Left lung (tissue), 10 donors: Measurements from ENCODE around the gene OSBPL5. TPM values are rescaled to one million over a fixed set of nuclear protein-coding genes. Genes with fewer than 3 reads are reported as not detected.

ENCODE experiments used
- ATAC-seq: fragments of 200-7000 bp; cut with Tn5 transposase; one replicate; pipeline ENCODE4 v1.9.1; 2020; ENCODE audit warnings: moderate library complexity
- DNase-seq, 4 donors: peaks; one replicate each; pipeline ENCODE4 v3.0.0-alpha.2; 2013 to 2020
- H3K27ac ChIP-seq, 2 donors: fragments of 200-600 bp; sonication (generic) in 1 of 2; one replicate each; pipeline versions ENCODE4 v1.5.0 to v1.8.0; 2020 to 2021
- H3K27me3 ChIP-seq, 2 donors: fragments of 200-600 bp; sonication (generic) in 1 of 2; one replicate each; pipeline versions ENCODE4 v1.5.0 to v1.8.0; 2020 to 2021
- H3K36me3 ChIP-seq, 2 donors: fragments of 200-600 bp; sonication (generic) in 1 of 2; one replicate each; pipeline versions ENCODE4 v1.5.0 to v1.8.0; 2020 to 2021
- H3K4me1 ChIP-seq, 2 donors: fragments of 200-600 bp; one replicate each; pipeline ENCODE4 v1.8.0; 2021
- H3K4me3 ChIP-seq, 2 donors: fragments of 200-600 bp; sonication (generic) in 1 of 2; one replicate each; pipeline versions ENCODE4 v1.5.0 to v1.8.0; 2020 to 2021; ENCODE audit warnings: mild to moderate bottlenecking in 1 of 2
- H3K9me3 ChIP-seq, 2 donors: fragments of 200-600 bp; sonication (generic) in 1 of 2; one replicate each; pipeline versions ENCODE4 v1.5.0 to v1.8.0; 2020 to 2021
- CTCF ChIP-seq, 2 donors: fragments of 200-600 bp; sonication (generic) in 1 of 2; IDR thresholded peaks; one replicate each; pipeline versions ENCODE4 v1.5.0 to v1.8.0; 2021; ENCODE audit warnings: antibody characterized with exemption in 2 of 2
- intact Hi-C, 2 donors: fragments of 100-400 bp; cut with DNase I; formaldehyde crosslinking; loops; one replicate each; pipeline versions ENCODE4 v1.11.2 to v1.14.2; 2022
- polyA plus RNA-seq, 6 donors: library from polyadenylated mRNA; unstranded; fragments of 120-200 nt; gene quantifications; one replicate each; pipeline ENCODE4 v1.2.1, GENCODE V29; 2013; ENCODE audit not compliant: insufficient read length in 6 of 6
- total RNA-seq, 2 donors: library from RNA; stranded (reverse); fragmentation: NEBNext Ultra II Directional; extraction: Animal tissue kit (Norgen Biotek cat#: 25700); gene quantifications; one replicate each; pipeline ENCODE4 v1.2.1, GENCODE V29; 2021
- donor health status: DM: no; HTN: yes; CAD: no.
- donor health status: DM: no; HTN: no; CAD: no.

Gene OSBPL5
- total and polyA plus RNA-seq, 8 donors: 19.5 to 39.6 (median 30.4) TPM

DNA sequence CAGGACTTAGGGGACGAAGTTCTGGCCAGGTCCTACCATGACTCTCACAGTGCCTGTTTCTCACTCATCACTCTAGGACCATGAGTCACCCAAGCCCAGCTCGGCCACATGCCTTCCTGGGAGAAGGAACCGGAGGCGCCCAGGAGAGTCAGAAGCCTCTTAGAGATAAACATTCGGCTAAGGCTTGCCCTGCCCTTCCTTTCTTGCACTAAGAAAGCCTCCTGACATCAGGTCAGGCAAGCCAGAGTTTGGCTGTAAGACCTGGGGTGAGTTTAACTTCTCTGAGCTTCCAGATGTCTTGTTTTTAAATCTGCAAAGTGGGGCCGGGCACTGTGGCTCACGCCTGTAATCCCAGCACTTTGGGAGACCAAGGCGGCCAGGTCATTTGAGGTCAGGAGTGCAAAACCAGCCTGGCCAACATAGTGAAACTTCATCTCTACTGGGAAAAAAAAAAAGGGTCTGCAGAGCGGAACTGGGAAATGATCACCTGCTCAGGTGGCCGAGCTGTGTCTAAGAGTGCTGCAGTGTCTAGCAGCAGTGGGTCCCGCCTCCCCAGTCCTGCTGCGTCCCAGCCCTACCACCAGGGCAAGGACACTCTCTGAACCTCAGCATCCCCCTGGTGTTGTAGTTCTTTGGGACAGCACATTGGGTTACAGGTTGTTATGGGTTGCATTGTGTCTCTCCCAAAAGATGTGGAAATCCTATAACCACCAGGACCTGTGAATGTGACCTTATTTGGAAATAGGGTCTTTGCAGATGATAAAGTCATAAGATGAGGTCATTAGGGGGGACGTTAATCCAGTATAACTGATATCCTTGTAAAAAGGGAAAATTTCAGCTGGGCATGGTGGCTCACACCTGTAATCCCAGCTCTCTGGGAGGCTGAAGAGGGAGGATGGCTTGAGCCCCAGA lies 106.1 kb downstream of the OSBPL5 start:
- H3K27ac ChIP-seq: peak overlapping the region in 1 of 2 donors; percentile 29
- peaks cover 0 to 6% of the 10 kb centered on the region in 2 donors for H3K36me3 ChIP-seq
- no peaks in the 10 kb centered on the region for H3K27me3 ChIP-seq
- ATAC-seq (no peak), DNase-seq (no peak)
- intact Hi-C loops: no loop called here
- no peak for TF ChIP-seq CTCF (IDR thresholded peaks at IDR 0.05)
- H3K9me3 ChIP-seq: no peaks in the 10 kb centered on the region
- H3K4me3 ChIP-seq: no peak overlapping the region
- H3K4me1 ChIP-seq: peaks cover 5 to 40% of the 10 kb centered on the region in 2 donors

GRCh38 chr11:3057069-3057963 lies 107.8 kb downstream of the OSBPL5 start, which contains the start of gene CARS1:
Gene CARS1, minus strand, starts transcription at chr11:3057423. Its CDS starts 56 bp downstream, at chr11:3057367.
- intact Hi-C loops: no loop called here
- H3K27ac ChIP-seq: peak within 1 kb of the TSS; percentile 37 to 89
- H3K4me3 ChIP-seq: peak within 1 kb of the TSS; percentile 78 to 87
- no peaks in the 10 kb centered on the region for H3K27me3 ChIP-seq
- DNase-seq (peak; percentile 91 to 99 (median 96)), ATAC-seq (peak; percentile 99)
- H3K36me3 ChIP-seq: peaks cover 0 to 13% of the 10 kb centered on the region in 2 donors
- no peak for TF ChIP-seq CTCF (IDR thresholded peaks at IDR 0.05)
- H3K9me3 ChIP-seq: no peaks in the 10 kb centered on the region
- peaks cover 5 to 44% of the 10 kb centered on the region in 2 donors for H3K4me1 ChIP-seq

DNA sequence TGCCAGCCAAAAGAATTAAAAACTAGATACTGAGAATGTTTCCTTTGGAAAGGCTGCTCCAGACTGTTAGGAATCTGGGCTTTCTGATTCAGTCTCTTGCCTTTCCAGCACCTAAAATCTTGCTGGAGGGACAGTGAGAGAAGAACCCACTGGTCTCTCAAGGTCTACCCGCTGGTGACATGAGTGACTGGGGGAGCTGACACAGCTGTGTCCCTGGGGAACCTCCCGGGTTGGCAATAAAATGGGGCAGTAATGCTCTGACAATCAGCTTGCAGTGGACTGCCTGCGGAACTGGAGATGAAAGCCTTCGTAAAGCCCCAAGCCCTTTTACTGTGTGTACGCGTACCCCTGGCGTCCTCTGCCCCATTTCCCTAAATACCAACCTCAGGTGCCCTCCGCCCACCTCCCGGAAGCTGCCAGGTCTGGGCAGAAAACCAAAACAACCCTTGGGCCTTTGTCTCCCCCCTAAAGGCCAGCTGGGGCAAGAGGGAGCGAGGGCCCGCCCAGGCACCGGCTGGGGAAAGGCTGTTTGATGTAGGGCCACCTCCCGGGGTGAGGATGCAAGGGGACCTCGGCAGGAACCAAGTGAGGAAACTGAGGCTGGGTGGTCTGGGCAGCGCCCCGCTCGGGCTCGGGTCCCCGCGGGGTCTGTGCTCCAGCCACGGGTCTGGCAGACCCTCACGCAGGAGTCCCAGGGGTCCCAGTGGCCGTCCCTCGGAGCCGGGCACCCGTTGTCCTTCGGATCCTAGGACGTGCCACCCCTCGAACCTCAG lies 108.6 kb downstream of the OSBPL5 start:
- peak overlapping the region; percentile 78 to 87 for H3K4me3 ChIP-seq
- peaks cover 5 to 51% of the 10 kb centered on the region in 2 donors for H3K4me1 ChIP-seq
- intact Hi-C loops: no loop called here
- H3K36me3 ChIP-seq: peaks cover 0 to 21% of the 10 kb centered on the region in 2 donors
- no peaks in the 10 kb centered on the region for H3K9me3 ChIP-seq
- no peaks in the 10 kb centered on the region for H3K27me3 ChIP-seq
- DNase-seq (no peak), ATAC-seq (peak; percentile 11)
- peak overlapping the region; percentile 37 to 89 for H3K27ac ChIP-seq
- TF ChIP-seq CTCF (IDR thresholded peaks at IDR 0.05): no peak

GRCh38 chr11:3055891-3056290 lies 109.2 kb downstream of the OSBPL5 start:
- intact Hi-C loops: no loop called here
- Histone ChIP-seq H3K27ac (peak overlapping the region in 1 of 2 donors; percentile 89), H3K4me3 (peak overlapping the region in 1 of 2 donors; percentile 87)

More at GRCh38 chr11:3055891-3056290, 109.2 kb downstream of the OSBPL5 start:
- Histone ChIP-seq H3K36me3 (peaks cover 0 to 25% of the 10 kb centered on the region in 2 donors), H3K9me3 (no peaks in the 10 kb centered on the region), H3K27me3 (no peaks in the 10 kb centered on the region), H3K4me1 (peaks cover 5 to 57% of the 10 kb centered on the region in 2 donors)
- TF ChIP-seq CTCF (IDR thresholded peaks at IDR 0.05): no peak
- DNase-seq: no peak
- ATAC-seq: no peak
